Lower leg skin (tissue), 4 donors: ENCODE results near the gene AGBL1. TPM values are rescaled to one million over a fixed set of nuclear protein-coding genes. Genes with fewer than 3 reads are reported as not detected.

Experiments used
- DNase-seq, 2 donors: peaks; one replicate each; pipeline ENCODE4 v3.0.0-alpha.2; 2019; ENCODE audit warnings: low spot score in 2 of 2
- H3K4me3 ChIP-seq: fragments of 200-600 bp; sonication (generic); 2 replicates; pipeline ENCODE4 v1.5.1; 2017; ENCODE audit warnings: mild to moderate bottlenecking, low read depth; ENCODE audit not compliant: poor library complexity, severe bottlenecking
- POLR2A ChIP-seq, 2 donors: fragments of 450-650 bp; IDR thresholded peaks; one replicate each; pipeline ENCODE4 v1.6.1; 2016 to 2017; ENCODE audit warnings: antibody characterized with exemption in 2 of 2, mild to moderate bottlenecking in 1 of 2, moderate library complexity in 1 of 2
- WGBS, 2 donors: methylation state at CpG; one replicate each; pipeline ENCODE4 v1.1.5; 2018; 5-methylcytosine and 5-hydroxymethylcytosine counted together
- intact Hi-C: fragments of 100-400 bp; cut with DNase I; formaldehyde crosslinking; loops from one replicate; pipeline ENCODE4 v1.15.0; 2023; ENCODE audit warnings: low total_unique reads
- total RNA-seq, 4 donors: library from RNA; depleted of rRNA; stranded (reverse); fragments of >200 nt; gene quantifications; one replicate each; pipeline ENCODE4 v1.1.0, GENCODE V29; 2016
- TF ChIP-seq, protein P1 (sequence below), 3 donors: fragments of 450-650 bp; IDR thresholded peaks; one replicate each; pipeline ENCODE4 v1.5.1; 2016; ENCODE audit warnings: antibody characterized with exemption in 3 of 3, mild to moderate bottlenecking in 3 of 3, moderate library complexity in 2 of 3

Gene AGBL1
- total RNA-seq, 4 donors from 2014 or later = 0.13 to 0.91 TPM; not detected in 2

DNA sequence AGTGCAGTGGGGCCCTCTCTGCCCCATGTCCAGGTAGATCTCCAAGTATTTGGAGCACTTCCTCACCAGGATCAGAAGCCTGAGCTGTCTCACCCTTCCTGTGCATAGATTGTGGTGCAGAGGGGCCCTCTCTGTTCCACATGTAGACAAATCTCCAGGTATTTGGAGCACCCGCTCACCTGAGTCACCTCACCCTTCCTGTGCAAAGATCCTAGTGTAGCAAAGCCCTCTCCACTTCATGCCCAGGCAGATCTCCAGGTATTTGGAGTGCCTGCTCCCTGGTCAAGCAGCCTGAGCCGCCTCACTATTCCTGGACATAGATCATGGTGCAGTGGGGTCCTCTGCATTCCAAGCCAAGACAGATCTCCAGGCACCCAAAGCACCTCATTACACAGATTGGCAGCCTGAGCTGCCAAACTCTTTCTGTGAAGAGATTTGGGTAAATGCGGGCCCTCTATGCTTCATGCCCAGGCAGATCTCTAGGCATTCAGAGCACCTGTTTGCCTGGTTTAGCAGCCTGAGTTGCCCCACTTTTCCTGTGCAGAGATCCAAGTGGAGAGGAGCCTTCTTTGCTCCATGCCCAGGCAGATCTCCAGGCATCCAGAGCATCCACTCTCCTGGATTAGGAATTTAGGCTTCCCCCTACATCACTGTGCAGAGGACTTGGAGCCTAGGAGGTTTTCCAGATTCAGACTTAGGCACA, 249.8 kb downstream of the AGBL1 start:
- intact Hi-C loops = no loop called here
- 79 to 81% methylated on average over 2 to 3 of the region's 3 CpGs for WGBS, 2 donors
- DNase-seq = no peak
- no peak overlapping the region for H3K4me3 ChIP-seq
- TF ChIP-seq, protein P1, sequence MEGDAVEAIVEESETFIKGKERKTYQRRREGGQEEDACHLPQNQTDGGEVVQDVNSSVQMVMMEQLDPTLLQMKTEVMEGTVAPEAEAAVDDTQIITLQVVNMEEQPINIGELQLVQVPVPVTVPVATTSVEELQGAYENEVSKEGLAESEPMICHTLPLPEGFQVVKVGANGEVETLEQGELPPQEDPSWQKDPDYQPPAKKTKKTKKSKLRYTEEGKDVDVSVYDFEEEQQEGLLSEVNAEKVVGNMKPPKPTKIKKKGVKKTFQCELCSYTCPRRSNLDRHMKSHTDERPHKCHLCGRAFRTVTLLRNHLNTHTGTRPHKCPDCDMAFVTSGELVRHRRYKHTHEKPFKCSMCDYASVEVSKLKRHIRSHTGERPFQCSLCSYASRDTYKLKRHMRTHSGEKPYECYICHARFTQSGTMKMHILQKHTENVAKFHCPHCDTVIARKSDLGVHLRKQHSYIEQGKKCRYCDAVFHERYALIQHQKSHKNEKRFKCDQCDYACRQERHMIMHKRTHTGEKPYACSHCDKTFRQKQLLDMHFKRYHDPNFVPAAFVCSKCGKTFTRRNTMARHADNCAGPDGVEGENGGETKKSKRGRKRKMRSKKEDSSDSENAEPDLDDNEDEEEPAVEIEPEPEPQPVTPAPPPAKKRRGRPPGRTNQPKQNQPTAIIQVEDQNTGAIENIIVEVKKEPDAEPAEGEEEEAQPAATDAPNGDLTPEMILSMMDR (IDR thresholded peaks at IDR 0.05) = no peak
- no peak for TF ChIP-seq POLR2A (IDR thresholded peaks at IDR 0.05)

DNA sequence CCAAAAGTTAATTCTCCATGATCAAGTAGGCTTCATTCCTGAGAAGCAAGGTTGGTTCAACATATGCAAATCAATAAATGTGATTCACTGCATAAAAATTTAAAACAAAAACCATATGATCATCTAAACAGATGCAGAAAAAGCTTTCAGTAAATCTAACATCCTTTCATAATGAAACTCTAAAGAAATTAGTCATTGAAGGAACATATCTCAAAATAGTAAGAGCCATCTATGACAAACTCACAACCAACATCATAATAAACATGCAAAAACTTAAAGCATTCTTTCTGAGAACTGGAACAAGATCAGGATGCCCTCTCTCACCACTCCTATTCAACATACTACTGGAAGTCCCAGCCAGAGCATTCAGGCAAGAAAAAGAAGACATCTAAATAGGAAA, 254.1 kb downstream of the AGBL1 start:
- intact Hi-C loops = no loop called here
- TF ChIP-seq, protein P1 (IDR thresholded peaks at IDR 0.05) = no peak
- no peak for TF ChIP-seq POLR2A (IDR thresholded peaks at IDR 0.05)
- H3K4me3 ChIP-seq = no peak overlapping the region
- DNase-seq = no peak

DNA sequence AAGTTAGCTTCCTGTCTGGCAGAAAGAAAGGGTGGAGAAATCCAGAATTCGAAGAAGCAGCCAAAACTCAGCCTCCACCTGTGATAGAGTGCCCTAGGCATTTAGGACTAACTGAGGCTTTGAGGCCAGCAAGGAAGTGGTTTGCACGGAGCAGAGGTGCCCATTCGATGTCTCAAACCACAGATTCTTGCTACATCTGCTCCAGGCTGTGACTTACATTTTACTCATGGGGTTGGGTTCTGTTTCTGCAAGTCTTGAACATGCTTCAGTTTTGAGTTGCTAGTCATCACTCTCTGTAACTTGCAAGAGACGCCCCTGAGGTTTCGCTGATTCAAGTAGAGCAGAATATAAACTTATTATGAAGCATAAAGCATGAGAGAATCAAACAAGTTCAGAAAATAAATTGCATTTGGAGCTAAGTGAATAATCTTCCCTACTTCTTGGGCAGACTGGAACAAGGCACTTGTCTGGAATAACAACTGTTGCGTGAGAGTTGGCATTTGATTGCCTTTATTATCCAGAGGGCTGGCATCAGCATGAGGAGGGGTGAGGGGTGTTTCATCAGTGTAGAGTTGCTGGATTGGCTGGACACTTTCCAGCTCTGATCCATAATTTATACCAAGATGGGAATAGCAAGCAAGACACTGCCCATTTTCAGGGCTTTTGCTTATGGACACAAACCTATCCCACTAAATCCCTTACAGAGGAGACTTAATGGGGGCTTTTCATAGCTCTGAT, 256.5 kb downstream of the AGBL1 start:
- intact Hi-C loops = no loop called here
- no peak for DNase-seq
- H3K4me3 ChIP-seq = no peak overlapping the region
- WGBS, 2 donors = 61 to 74% methylated on average over 6 of the region's 6 CpGs
- TF ChIP-seq POLR2A (IDR thresholded peaks at IDR 0.05) = no peak
- TF ChIP-seq, protein P1 (IDR thresholded peaks at IDR 0.05) = no peak

DNA sequence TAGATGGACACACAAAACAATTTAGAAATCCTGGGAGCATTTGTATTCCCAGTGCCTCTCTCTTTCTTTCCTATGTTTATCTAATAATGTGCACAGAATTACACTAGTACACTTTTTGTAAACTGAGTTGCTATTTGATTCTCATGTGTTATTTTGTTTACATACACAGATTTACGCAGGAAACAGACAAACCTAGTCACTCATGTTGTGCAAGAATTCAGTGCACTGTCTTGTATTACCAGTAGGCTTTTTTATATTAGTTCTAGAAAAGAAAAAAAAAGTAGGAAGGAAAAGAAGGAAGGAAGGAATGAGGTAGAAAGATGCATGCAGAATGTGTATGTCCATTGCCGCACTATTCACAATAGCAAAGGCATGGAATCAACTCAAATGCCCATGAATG, 257.4 kb downstream of the AGBL1 start:
- no peak for TF ChIP-seq POLR2A (IDR thresholded peaks at IDR 0.05)
- TF ChIP-seq, protein P1 (IDR thresholded peaks at IDR 0.05) = no peak
- 95 to 96% methylated on average over 2 of the region's 2 CpGs for WGBS, 2 donors

DNA sequence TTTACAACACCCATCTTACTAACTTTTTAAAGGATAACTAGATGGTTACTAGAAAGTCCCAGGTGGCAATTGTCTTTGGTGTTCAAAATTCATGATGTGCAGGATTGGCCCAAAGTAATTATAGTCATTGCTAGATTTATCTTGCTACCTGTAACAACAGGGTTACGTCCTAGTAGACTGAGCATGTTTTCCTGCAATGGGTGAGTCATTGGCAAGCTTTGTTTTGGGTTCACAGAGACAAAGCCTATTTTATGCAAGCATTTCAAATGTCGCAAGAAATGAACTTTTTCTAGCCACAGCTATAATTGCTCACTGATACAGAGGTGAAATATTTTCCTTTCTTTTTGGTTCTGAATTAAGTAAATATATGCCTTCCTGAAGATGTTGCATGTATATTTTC, 267.6 kb downstream of the AGBL1 start:
- 69 to 78% methylated on average over 2 of the region's 2 CpGs for whole genome bisulfite sequencing, 2 donors
- DNase-seq = no peak
- intact Hi-C loops = no loop called here
- TF ChIP-seq POLR2A (IDR thresholded peaks at IDR 0.05) = no peak
- TF ChIP-seq, protein P1 (IDR thresholded peaks at IDR 0.05) = no peak
- H3K4me3 ChIP-seq = no peak overlapping the region

More for the DNA sequence above, 257.4 kb downstream of the AGBL1 start:
- DNase-seq = no peak
- no peak overlapping the region for H3K4me3 ChIP-seq
- intact Hi-C loops = no loop called here
